WI38 (cell line): ENCODE data around the gene CDH12.
"Not testable (repeated sequence)": the region's sequence is repeated elsewhere in the genome, so short reads cannot be mapped to it uniquely, and the experiment has no call there.

Source experiments
- H3K4me3 ChIP-seq: 2 replicates; pipeline ENCODE4 v1.5.1; 2011; ENCODE audit warnings: low read depth, mild to moderate bottlenecking, control low read depth, low read length
- TF ChIP-seq, protein P1 (sequence below): IDR thresholded peaks from 2 replicates; pipeline ENCODE4 v1.5.1; 2012; ENCODE audit warnings: low read depth, mild to moderate bottlenecking, control low read depth, low read length

CDH12 gene

DNA sequence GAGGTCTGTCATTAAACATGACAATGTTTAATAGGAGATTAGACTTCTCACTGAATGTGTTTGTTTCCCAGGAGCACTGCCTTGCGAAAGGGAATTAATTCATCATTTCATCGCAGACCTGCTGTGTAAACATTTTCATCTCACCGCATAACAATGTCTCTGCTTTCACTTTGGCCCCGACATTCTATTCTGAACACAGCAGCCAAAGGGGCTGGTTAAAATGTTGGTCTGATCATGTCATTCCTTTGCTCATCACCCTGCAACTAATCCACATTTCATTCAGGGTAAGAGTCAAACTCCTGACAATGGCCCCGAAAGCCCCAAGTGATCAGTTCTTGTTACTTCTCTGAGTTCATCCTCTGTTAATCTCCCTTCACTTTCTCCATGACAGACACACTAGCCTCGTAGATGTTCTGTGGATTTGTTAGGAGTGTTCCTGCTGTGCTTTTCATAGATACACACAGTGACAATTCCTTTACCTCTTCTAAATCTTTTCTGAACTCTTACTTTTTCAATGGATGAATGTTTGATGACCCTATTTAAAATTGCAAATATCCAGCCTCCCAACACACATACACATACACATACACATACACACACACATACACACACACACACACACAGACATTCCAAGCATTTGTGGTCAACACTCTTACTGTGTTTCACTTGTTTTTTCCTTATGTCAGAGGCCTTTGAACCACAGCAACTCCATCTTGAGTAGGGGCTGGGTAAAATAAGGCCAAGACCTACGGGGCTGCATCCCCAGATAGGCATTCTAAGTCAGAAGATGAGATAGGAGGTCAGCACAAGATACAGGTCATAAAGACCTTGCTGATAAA, 688.0 kb downstream of the CDH12 start:
- H3K4me3 ChIP-seq, result not testable (repeated sequence)

DNA sequence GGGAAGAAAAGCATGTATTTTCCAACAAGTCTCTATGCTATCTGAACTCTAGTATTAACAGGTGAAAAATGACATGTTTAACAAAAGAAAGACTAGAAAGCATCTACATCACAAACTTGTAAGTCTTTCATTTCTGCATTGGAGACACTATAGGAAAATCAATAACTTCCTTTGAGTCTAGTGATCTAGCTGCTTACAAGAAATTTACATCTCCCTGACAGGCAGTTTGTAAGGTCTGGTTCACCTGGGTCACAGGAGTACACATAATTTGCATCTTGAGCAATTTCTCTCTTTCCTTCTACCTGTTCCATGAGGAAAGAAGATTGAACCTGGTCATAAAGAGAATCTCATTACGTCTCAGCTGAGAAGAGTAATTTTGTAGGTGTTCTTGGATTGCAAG, 696.2 kb downstream of the CDH12 start:
- not testable (repeated sequence) for H3K4me3 ChIP-seq

DNA sequence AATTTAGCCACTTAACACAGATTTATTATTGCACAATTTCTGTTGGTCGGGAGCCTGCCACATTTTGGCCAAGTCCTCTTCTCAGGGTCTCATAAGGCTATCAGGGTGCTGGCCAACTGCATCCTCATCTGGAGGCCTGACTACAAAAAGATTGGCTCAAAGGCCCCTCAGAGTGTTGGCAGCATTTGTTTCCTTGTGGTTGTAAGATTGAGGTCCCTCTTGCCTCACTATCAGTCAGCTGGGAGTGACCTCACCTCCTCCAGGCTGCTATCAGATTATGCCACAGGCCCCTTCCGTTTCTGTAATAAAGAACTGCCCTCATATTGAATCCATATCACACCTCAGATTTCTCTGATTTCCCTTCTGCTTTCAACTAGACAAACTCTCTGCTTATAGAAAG, 698.4 kb downstream of the CDH12 start:
- not testable (repeated sequence) for H3K4me3 ChIP-seq

DNA sequence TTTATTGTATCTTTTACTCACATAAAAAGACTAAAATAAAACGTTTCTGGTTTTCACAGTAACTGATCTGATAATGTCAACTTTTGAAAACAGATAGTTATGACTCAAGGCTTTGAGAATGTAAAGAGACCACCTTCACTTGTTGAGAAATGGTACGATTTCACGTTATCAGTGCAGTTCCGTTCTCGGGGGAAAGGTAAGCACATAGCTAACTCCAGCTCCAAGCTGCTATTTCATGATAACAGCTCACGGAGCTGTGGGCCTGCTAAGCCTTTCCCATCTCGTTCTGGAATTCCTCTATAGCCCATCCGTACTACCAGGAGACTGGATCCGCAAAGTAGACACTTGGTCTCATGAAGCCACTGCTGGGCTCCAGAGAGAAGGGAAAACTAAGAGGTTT, 701.3 kb downstream of the CDH12 start:
- H3K4me3 ChIP-seq, result not testable (repeated sequence)

DNA sequence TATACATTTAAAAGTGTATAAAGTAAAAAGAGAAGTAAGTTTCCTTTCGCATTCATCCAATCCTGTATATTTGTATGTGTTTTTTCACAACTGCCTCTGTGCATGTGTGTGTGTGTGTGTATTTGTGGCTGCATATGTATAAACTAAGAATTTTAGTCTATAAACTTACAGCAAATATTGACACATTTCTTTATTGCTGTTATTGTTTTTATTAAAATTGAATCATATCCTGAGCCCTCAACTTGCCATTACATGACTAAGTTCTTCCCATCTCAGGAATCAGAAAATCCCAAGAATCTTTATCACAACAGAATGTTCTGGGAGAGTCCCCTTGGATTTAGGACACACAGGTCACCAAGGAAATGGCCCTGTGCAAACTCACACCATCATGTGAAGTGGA, 712.7 kb downstream of the CDH12 start:
- not testable (repeated sequence) for H3K4me3 ChIP-seq

DNA sequence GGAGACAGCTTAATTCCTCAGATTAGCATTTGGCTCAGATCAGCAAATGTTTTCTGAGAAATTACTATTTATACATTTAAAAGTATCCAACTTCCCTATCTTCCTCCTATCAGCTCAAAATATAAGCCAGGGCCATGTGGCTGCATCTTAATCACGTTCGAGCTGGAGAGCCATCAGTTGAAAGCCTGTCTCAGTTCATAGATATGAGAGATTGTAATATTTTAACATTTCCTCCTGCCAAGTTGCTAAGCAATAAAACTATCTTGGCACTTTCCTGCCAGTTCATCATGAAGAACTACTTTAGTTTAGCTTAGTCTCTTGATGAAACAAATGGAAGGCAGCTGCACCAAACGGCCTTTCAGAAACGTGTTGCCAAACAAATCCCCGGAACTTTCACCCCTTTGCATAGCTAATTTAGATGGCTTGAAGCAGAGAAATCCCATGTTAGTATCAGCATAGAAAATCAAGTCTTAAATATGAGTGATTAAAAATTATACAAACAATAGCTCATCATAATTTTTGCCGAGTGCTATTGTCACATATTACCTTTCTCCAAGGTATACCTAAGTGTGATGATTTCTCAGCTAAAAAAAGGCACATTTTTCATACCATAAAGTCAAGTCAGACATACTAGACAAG, 713.4 kb downstream of the CDH12 start:
- not testable (repeated sequence) for H3K4me3 ChIP-seq

DNA sequence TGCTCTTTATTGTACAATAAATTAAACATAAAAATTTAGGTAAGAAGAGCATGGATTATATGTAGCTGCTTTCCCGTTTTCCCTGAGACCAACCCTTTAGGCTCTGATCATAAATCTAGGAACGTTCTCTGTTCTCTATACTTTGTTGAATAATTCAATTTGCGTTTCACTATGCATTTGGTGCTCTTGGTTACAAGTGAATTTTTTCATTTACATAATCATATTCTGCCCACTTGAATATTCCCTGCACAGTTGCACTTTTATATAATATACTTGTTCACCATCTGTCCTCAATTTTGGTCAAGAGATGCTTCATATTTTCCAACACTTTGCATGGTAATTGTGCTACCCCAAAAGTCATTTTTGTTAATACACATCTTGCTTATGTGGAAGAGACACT, 741.8 kb downstream of the CDH12 start:
- TF ChIP-seq, protein P1, sequence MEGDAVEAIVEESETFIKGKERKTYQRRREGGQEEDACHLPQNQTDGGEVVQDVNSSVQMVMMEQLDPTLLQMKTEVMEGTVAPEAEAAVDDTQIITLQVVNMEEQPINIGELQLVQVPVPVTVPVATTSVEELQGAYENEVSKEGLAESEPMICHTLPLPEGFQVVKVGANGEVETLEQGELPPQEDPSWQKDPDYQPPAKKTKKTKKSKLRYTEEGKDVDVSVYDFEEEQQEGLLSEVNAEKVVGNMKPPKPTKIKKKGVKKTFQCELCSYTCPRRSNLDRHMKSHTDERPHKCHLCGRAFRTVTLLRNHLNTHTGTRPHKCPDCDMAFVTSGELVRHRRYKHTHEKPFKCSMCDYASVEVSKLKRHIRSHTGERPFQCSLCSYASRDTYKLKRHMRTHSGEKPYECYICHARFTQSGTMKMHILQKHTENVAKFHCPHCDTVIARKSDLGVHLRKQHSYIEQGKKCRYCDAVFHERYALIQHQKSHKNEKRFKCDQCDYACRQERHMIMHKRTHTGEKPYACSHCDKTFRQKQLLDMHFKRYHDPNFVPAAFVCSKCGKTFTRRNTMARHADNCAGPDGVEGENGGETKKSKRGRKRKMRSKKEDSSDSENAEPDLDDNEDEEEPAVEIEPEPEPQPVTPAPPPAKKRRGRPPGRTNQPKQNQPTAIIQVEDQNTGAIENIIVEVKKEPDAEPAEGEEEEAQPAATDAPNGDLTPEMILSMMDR, result no peak

DNA sequence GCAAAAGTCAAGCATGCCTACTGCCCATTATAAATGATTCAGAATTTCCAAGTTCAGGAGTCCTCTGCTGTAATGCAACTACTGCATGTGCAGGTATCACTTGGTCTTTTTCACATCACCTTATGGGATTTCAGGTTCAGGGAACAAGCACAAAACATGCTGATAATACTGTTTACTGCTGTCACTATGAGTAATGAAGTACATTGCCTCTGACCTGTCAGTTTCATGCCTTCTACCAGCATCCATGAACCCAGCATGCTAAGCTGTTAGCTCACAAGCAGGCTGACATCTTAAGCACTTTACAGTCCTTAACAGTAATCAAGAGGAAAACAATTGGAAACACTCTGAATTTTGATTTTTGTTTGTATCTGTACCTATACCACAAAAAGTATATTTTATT, 743.8 kb downstream of the CDH12 start:
- TF ChIP-seq, protein P1, result no peak

More for the DNA sequence above, 741.8 kb downstream of the CDH12 start:
- no peak overlapping the region for H3K4me3 ChIP-seq

DNA sequence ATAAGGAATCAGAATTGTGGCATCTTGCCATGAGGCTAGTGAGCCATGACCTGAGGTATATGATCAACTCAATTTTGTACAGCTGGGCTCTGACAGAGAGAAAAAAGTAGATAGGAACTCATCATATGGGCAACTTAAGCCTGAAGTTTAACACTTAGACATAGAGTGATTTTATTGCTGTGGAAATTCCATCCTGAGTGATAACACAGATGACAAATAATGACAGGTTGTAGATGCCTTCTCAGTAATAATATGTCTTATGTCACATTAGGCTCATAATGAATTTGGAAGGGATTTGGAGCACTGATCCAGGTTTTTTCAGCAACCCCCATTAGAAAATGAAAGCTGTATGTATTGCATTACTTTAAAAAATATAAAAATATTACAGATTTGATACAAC, 744.6 kb downstream of the CDH12 start:
- H3K4me3 ChIP-seq, result no peak overlapping the region
- TF ChIP-seq, protein P1, result no peak

More for the DNA sequence above, 743.8 kb downstream of the CDH12 start:
- no peak overlapping the region for H3K4me3 ChIP-seq

DNA sequence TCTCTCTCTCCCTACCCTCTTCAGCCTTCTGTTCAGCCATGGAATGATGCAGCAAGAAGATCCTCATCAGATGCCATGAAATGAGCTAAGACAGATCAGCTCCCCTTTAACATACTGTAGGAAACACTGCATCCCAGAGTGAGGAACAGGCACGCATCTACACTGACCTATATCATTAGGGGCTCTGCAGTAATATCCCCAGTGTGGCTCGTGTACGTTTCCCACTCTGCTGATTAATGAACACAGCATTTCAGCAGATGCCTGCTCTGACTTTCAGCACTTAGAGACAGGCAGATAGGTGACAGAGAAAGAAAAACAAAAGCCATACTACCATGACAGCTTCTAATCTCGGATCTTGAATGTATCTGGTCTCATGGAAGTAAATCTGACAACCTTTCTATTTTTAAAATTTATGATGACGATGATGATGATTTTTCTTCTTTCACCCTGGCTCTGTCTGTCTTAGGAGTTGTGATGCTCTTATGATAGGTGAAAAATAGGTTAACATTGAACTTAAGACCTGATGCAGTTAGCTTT, 750.3 kb downstream of the CDH12 start:
- no peak overlapping the region for H3K4me3 ChIP-seq
- TF ChIP-seq, protein P1, result no peak
